GM19467 (cell line): ENCODE results near the gene RAB3GAP1.
"Not testable (repeated sequence)": the region's sequence is repeated elsewhere in the genome, so short reads cannot be mapped to it uniquely, and the experiment has no call there.

Source experiments
- ATAC-seq: cut with Tn5 transposase; IDR thresholded peaks from one replicate; pipeline ENCODE4 v1.9.1; 2021; ENCODE audit warnings: mild to moderate bottlenecking, moderate library complexity; ENCODE audit not compliant: unreplicated experiment

RAB3GAP1 gene

GRCh38 chr2:135099802-135100483 lies 47.9 kb downstream of the RAB3GAP1 start:
- ATAC-seq: no peak

GRCh38 chr2:135103843-135104242 lies 51.8 kb downstream of the RAB3GAP1 start:
- ATAC-seq: no peak

DNA sequence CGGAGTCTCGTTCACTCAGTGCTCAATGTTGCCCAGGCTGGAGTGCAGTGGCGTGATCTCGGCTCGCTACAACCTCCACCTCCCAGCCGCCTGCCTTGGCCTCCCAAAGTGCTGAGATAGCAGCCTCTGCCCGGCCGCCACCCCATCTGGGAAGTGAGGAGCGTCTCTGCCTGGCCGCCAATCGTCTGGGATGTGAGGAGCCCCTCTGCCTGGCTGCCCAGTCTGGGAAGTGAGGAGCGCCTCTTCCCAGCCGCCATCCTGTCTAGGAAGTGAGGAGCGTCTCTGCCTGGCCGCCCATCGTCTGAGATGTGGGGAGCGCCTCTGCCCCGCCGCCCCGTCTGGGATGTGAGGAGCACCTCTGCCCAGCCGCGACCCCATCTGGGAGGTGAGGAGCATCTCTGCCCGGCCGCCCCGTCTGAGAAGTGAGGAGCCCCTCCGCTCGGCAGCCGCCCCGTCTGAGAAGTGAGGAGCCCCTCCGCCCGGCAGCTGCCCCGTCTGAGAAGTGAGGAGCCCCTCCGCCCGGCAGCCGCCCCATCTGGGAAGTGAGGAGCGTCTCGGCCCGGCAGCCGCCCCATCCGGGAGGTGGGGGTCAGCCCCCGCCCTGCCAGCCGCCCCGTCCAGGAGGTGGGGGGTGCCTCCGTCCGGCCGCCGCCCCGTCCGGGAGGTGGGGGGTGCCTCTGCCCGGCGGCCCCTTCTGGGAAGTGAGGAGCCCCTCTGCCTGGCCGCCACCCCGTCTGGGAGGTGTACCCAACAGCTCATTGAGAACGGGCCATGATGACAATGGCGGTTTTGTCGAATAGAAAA lies 53.6 kb downstream of the RAB3GAP1 start:
- not testable (repeated sequence) for ATAC-seq

- no peak for ATAC-seq
These were observed 61.2 kb downstream of the RAB3GAP1 start for GRCh38 chr2:135113322-135113721.

- ATAC-seq: no peak
These were observed 67.5 kb downstream of the RAB3GAP1 start for GRCh38 chr2:135119582-135119981.

GRCh38 chr2:135121016-135121657 lies 69.0 kb downstream of the RAB3GAP1 start:
- ATAC-seq: no peak

- ATAC-seq: not testable (repeated sequence)
These were observed 69.6 kb downstream of the RAB3GAP1 start for GRCh38 chr2:135121658-135122039.

GRCh38 chr2:135124924-135125886 lies 73.1 kb downstream of the RAB3GAP1 start:
- no peak for ATAC-seq

- ATAC-seq: no peak
These were observed 73.8 kb downstream of the RAB3GAP1 start for GRCh38 chr2:135125940-135126339.

DNA sequence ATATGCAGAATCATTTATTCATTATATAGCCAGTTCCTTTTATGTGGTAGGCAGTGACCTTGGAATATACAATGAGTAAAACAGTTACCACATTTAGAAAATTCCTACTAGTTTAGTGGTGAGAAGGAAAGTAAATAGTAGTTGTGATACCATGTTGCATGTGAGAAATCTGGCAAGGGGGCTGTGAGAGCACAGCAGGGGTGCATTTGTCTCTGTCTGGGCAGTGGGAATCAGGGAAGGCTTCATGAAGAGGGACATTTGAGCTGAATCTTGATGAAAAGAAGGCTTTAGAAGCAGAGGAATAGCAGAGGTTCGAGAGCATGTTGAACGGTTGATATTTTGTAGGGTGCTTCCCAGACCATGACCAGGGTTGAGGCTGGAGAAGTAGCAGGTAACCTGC lies 78.7 kb downstream of the RAB3GAP1 start:
- ATAC-seq: no peak

DNA sequence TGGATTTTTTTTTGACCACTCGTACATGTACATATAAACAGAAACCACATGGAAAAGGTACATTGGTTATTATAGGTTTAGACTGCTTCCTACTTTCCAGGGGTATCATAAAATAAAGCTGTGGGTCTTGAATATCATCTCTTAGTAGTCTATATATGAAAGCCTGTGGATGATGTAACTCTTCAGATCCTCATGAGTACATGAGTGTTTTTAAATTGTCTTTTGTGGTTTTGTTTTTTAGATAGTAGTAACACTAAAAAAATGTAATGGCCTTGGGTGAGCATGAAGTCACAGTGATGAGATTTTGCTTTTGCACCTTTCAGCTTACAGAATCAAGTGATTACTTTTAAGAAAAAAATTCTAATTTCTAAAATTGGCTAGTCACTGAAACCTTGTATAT lies 80.2 kb downstream of the RAB3GAP1 start:
- no peak for ATAC-seq

- no peak for ATAC-seq
These were observed 88.5 kb downstream of the RAB3GAP1 start for GRCh38 chr2:135140606-135141005.

DNA sequence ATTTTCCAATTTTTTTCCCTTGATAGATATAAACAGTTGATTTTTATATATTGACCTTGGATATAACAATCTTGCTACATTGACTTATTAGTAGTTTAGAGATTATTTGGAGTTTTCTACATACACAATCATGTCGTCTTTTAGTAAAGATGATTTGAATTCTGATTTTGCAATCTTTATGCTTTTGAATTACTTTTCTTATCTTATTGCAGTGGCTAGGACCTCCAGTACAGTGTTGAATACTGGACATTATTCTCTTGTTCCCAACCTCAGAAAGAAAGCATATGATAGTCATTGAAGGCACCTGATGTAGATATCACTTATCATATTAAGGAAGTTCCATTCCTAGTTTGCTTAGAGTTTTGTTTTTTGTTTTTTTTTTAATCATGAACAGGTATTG lies 90.2 kb downstream of the RAB3GAP1 start:
- ATAC-seq: no peak

DNA sequence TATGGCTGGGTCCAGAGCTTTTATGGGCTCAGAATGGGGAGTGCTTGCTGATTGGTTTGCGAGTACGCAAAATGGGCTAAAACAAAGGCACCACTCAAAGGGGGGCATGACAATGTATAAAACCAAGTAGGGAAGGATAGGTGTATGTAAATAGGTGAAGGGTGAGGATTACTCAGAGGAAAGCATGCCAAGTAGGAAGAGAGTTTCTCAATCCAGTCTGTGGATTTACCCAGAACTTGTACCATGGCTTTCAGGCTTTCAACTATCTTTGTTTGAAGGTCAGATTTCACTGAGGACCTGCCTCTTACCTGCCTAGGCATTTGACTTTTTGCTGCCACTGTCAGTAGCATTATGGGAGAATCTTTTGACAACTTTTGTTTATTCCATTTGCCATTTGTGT lies 92.3 kb downstream of the RAB3GAP1 start:
- no peak for ATAC-seq

DNA sequence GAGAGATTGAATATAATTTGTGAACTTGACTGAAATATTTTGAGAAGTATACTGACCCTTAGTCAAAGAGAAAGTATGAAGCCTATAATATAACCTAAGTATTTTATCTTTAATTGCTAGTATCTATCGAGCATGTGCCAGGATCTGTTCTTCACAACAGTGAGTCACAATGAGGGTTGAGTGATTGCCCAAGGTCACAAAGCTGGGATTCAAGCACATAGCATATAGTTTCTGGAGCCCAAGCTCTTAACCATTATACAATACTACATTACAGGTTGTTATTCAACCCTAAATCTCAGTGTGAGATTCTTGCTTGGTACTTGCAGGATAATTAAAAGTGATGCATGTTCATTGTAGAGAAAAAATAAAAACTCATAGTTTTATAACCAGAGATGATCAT lies 97.2 kb downstream of the RAB3GAP1 start:
- ATAC-seq: no peak

GRCh38 chr2:135150725-135151124 lies 98.6 kb downstream of the RAB3GAP1 start:
- no peak for ATAC-seq

GRCh38 chr2:135151615-135152014 lies 99.5 kb downstream of the RAB3GAP1 start:
- no peak for ATAC-seq

- ATAC-seq: no peak
These were observed 100.3 kb downstream of the RAB3GAP1 start for GRCh38 chr2:135152361-135152760.

DNA sequence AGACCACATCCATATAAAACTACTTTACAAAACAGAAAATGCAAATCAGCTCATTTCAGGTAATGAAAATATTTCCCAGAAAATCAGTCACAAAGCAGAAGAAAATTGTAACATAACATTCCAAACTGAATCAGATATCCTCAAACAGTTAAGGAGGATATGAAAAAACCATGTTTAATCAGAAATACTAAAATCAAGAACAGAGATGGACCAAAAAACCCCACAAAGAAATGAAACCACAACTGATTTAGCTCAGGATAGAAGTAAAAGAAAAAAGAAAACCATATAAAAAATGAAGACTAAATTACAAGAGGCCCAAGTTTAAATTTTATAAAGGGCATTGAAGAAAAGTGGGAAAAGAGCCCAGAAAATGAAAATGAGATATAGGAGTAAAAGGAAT lies 102.9 kb downstream of the RAB3GAP1 start:
- no peak for ATAC-seq

DNA sequence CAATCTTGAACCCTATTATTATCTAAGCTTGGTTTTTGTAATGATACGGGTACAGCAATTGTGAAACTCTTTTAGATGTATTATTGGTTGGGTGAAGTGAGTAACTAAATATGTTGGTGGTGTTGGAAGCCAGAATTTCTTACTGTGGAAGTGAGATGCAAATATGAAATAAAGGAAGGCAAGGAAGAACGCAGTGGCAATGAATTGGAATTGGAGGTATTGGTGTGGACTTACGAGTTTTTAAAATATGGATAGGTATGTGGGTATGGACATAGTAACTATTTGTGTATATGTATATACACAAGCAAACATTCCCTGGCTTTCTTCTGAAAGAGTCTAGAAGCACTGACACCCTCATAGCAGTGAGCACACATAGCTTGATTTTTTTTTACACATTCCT lies 105.8 kb downstream of the RAB3GAP1 start:
- ATAC-seq: no peak

GRCh38 chr2:135159191-135159590 lies 107.1 kb downstream of the RAB3GAP1 start:
- no peak for ATAC-seq
